Measurements from ENCODE around the gene RNF32. TPM values are rescaled to one million over a fixed set of nuclear protein-coding genes. Genes with fewer than 3 reads are reported as not detected.

Gene RNF32
- total RNA-seq, 4 donors from 2014 or later, result 0.42 to 6.0 (median 1.5) TPM; not detected in 1

- Histone ChIP-seq H3K36me3 (peaks cover 0 to 3% (median 0%) of the 10 kb centered on the region in 3 donors), H3K27me3 (peaks cover 0 to 8% of the 10 kb centered on the region in 2 donors), H3K27ac (no peak overlapping the region), H3K4me1 (peaks cover 0 to 12% (median 2%) of the 10 kb centered on the region in 4 donors), H3K4me3 (no peak overlapping the region), H3K9me3 (no peaks in the 10 kb centered on the region)
- 52 to 60% methylated on average over 7 of the region's 7 CpGs for WGBS, 2 donors
- DNase-seq (ENCODE audit: low spot score in 2 of 2), result no peak
- TF ChIP-seq POLR2A (IDR thresholded peaks at IDR 0.05), result no peak
- TF ChIP-seq, protein P1, sequence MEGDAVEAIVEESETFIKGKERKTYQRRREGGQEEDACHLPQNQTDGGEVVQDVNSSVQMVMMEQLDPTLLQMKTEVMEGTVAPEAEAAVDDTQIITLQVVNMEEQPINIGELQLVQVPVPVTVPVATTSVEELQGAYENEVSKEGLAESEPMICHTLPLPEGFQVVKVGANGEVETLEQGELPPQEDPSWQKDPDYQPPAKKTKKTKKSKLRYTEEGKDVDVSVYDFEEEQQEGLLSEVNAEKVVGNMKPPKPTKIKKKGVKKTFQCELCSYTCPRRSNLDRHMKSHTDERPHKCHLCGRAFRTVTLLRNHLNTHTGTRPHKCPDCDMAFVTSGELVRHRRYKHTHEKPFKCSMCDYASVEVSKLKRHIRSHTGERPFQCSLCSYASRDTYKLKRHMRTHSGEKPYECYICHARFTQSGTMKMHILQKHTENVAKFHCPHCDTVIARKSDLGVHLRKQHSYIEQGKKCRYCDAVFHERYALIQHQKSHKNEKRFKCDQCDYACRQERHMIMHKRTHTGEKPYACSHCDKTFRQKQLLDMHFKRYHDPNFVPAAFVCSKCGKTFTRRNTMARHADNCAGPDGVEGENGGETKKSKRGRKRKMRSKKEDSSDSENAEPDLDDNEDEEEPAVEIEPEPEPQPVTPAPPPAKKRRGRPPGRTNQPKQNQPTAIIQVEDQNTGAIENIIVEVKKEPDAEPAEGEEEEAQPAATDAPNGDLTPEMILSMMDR (IDR thresholded peaks at IDR 0.05), result no peak
- no peak for TF ChIP-seq EP300 (IDR thresholded peaks at IDR 0.05)
These were observed 31.3 kb upstream of the RNF32 start for GRCh38 chr7:156609010-156609877.

- WGBS, 2 donors, result 81 to 93% methylated on average over 11 of the region's 11 CpGs
These were observed 30.4 kb upstream of the RNF32 start for GRCh38 chr7:156610130-156610529.

DNA sequence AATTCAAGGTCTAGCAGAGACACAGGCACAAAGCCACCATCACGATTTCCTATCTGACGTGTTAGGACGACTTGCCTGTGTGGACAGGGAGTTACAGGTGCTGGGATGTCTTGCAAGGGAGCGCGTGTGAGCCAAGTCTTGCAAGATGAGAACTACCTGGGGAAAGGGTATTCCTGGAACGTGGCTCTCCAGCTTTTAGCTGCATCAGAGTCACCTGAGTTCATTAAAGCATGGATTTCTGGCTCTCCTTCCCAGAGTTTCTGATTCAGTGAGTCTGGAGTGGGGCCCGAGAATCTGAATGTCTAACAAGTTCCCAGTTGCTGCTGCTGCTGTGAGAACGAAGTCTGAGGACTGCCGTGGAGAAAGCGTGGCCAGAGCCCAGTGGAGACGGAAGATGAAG, 30.0 kb upstream of the RNF32 start:
- DNase-seq (ENCODE audit: low spot score in 2 of 2), result no peak
- 85 to 90% methylated on average over 11 of the region's 11 CpGs for WGBS, 2 donors
- peaks cover 0 to 8% of the 10 kb centered on the region in 2 donors for H3K27me3 ChIP-seq

More at GRCh38 chr7:156610130-156610529, 30.4 kb upstream of the RNF32 start:
- Histone ChIP-seq H3K27ac (no peak overlapping the region), H3K4me3 (no peak overlapping the region), H3K4me1 (peaks cover 0 to 12% (median 2%) of the 10 kb centered on the region in 4 donors), H3K36me3 (peaks cover 0 to 2% (median 0%) of the 10 kb centered on the region in 3 donors), H3K27me3 (peaks cover 0 to 8% of the 10 kb centered on the region in 2 donors), H3K9me3 (no peaks in the 10 kb centered on the region)
- TF ChIP-seq, protein P1 (IDR thresholded peaks at IDR 0.05), result no peak
- TF ChIP-seq POLR2A (IDR thresholded peaks at IDR 0.05) (no peak), EP300 (IDR thresholded peaks at IDR 0.05) (no peak)
- no peak for DNase-seq (ENCODE audit: low spot score in 2 of 2)

GRCh38 chr7:156611014-156612010, 29.3 kb upstream of the RNF32 start:
- Histone ChIP-seq H3K36me3 (no peaks in the 10 kb centered on the region), H3K27me3 (peaks cover 0 to 8% of the 10 kb centered on the region in 2 donors), H3K4me3 (no peak overlapping the region), H3K9me3 (no peaks in the 10 kb centered on the region), H3K4me1 (peaks cover 0 to 13% (median 2%) of the 10 kb centered on the region in 4 donors), H3K27ac (no peak overlapping the region)
- no peak for DNase-seq (ENCODE audit: low spot score in 2 of 2)
- WGBS, 2 donors, result 78 to 83% methylated on average over 17 of the region's 17 CpGs
- TF ChIP-seq EP300 (IDR thresholded peaks at IDR 0.05), result no peak
- no peak for TF ChIP-seq POLR2A (IDR thresholded peaks at IDR 0.05)
- TF ChIP-seq, protein P1 (IDR thresholded peaks at IDR 0.05), result no peak

More for the DNA sequence above, 30.0 kb upstream of the RNF32 start:
- TF ChIP-seq POLR2A (IDR thresholded peaks at IDR 0.05), result no peak
- no peak for TF ChIP-seq EP300 (IDR thresholded peaks at IDR 0.05)
- TF ChIP-seq, protein P1 (IDR thresholded peaks at IDR 0.05), result no peak
- H3K9me3 ChIP-seq, result no peaks in the 10 kb centered on the region
- no peak overlapping the region for H3K27ac ChIP-seq
- no peaks in the 10 kb centered on the region for H3K36me3 ChIP-seq
- H3K4me3 ChIP-seq, result no peak overlapping the region
- peaks cover 0 to 12% (median 2%) of the 10 kb centered on the region in 4 donors for H3K4me1 ChIP-seq

All from tibial nerve (tissue), 4 donors.